Measurements from ENCODE around the gene RCOR3. TPM values are rescaled to one million over a fixed set of nuclear protein-coding genes. Genes with fewer than 3 reads are reported as not detected.
"Not testable (repeated sequence)": the region's sequence is repeated elsewhere in the genome, so short reads cannot be mapped to it uniquely, and the experiment has no call there.

Gene RCOR3
- total RNA-seq, 4 donors from 2014 or later = 78.1 to 110 (median 102) TPM

DNA sequence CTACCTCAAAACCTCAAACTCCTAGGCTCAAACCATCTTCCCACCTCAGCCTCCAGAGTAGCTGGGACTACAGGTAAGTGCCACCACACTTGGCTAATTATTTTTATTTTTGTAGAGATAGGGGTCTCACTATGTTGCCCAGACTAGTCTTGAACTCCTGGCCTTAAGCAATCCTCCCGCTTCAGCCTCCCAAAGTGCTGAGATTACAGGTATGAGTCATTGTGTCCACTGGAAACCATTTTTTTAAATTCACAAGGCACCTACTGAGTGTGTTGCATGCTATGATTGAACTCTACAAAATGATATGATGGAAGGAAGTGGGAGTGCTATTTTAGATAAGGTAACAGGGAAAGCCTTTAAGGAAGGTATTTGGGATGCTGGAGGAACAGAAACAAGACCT, 41.8 kb upstream of the RCOR3 start:
- TF ChIP-seq POLR2A (IDR thresholded peaks at IDR 0.05) (no peak), CTCF (IDR thresholded peaks at IDR 0.05) (no peak)
- Histone ChIP-seq H3K36me3 (no peaks in the 10 kb centered on the region), H3K4me1 (no peaks in the 10 kb centered on the region), H3K4me3 (replicated peaks in 1 of 3) (no peak overlapping the region), H3K27ac (no peak overlapping the region), H3K27me3 (no peaks in the 10 kb centered on the region), H3K9me3 (no peaks in the 10 kb centered on the region)
- DNase-seq = no peak
- intact Hi-C loops (cut with DNase I) = no loop called here
- 100% methylated on average over 1 of the region's 1 CpG for WGBS, 2 donors

- 68 to 74% methylated on average over 9 of the region's 9 CpGs for WGBS, 2 donors
- intact Hi-C loops (cut with DNase I); H3K36me3 ChIP-seq; H3K4me3 ChIP-seq (replicated peaks in 1 of 3); H3K27me3 ChIP-seq; H3K27ac ChIP-seq; DNase-seq; H3K9me3 ChIP-seq; H3K4me1 ChIP-seq: not testable (repeated sequence)
Observed at GRCh38 chr1:211222469-211223234, 36.5 kb upstream of the RCOR3 start.

DNA sequence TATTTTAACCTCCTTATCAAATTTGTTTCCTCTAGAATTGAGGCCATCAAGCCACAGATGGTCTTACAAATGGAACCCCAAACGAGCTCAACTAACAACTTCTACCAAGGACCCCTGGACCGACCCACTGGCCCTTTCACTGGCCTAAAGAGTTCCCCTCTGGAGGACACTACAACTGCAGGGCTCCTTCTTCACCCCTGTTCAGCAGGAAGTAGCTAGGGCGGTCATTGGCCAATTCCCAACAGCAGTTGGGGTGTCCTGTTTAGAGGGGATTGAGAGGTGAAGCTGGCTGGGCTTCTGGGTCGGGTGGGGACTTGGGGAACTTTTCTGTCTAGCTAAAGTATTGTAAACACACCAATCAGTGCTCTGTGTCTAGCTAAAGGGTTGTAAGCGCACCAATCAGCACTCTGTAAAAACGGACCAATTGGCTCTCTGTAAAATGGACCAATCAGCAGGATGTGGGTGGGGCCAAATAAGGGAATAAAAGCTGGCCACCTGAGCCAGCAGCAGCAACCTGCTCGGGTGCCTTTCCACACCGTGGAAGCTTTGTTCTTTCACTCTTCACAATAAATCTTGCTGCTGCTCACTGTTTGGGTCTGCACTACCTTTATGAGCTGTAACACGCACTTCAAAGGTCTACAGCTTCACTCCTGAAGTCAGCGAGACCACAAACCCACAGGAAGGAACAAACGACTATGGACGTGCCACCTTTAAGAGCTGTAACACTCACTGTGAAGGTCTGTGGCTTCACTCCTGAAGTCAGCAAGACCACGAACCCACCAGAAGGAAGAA, 30.4 kb upstream of the RCOR3 start:
- H3K4me3 ChIP-seq (replicated peaks in 1 of 3); H3K27me3 ChIP-seq; H3K9me3 ChIP-seq; DNase-seq; H3K36me3 ChIP-seq; H3K27ac ChIP-seq; H3K4me1 ChIP-seq; intact Hi-C loops (cut with DNase I): not testable (repeated sequence)
- 84 to 86% methylated on average over 12 to 13 of the region's 13 CpGs for WGBS, 2 donors

DNA sequence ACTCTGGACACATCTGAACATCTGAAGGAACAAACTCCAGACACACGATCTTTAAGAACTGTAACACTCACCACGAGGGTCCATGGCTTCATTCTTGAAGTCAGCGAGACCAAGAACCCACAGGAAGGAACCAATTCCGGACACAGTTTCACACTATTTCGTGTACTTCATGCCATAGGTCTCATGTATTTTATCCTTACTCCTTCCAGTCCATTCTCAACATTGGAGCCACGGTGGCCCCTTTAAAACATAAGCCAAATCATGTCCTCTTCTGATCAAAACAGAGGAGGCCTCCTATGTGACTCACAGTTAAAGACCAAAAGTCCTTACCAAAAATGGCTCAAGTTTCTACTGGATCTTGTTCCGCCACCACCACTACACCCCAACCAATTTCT, 29.8 kb upstream of the RCOR3 start:
- intact Hi-C loops (cut with DNase I) = no loop called here
- Histone ChIP-seq H3K27me3 (no peaks in the 10 kb centered on the region), H3K36me3 (no peaks in the 10 kb centered on the region), H3K27ac (no peak overlapping the region), H3K4me3 (replicated peaks in 1 of 3) (no peak overlapping the region), H3K9me3 (no peaks in the 10 kb centered on the region), H3K4me1 (no peaks in the 10 kb centered on the region)
- TF ChIP-seq CTCF (IDR thresholded peaks at IDR 0.05) (no peak), POLR2A (IDR thresholded peaks at IDR 0.05) (no peak)
- no peak for DNase-seq
- WGBS, 2 donors = 84 to 92% methylated on average over 7 of the region's 7 CpGs

- Histone ChIP-seq H3K36me3 (no peaks in the 10 kb centered on the region), H3K4me1 (no peaks in the 10 kb centered on the region), H3K9me3 (no peaks in the 10 kb centered on the region), H3K27ac (no peak overlapping the region), H3K4me3 (replicated peaks in 1 of 3) (no peak overlapping the region), H3K27me3 (no peaks in the 10 kb centered on the region)
- no peak for DNase-seq
- intact Hi-C loops (cut with DNase I) = no loop called here
- WGBS, 2 donors = 74% methylated on average over 1 of the region's 1 CpG
- TF ChIP-seq POLR2A (IDR thresholded peaks at IDR 0.05) = no peak
- no peak for TF ChIP-seq CTCF (IDR thresholded peaks at IDR 0.05)
Observed at GRCh38 chr1:211231873-211232272, 27.3 kb upstream of the RCOR3 start.
